GM18505 (cell line): ENCODE measurements around the gene TOP2A.

Source experiments
- ATAC-seq: cut with Tn5 transposase; IDR thresholded peaks from one replicate; pipeline ENCODE4 v1.9.1; 2021; ENCODE audit not compliant: unreplicated experiment
- POLR2A ChIP-seq: IDR thresholded peaks from 4 replicates; pipeline ENCODE4 v1.6.1; 2011; ENCODE audit warnings: borderline replicate concordance; ENCODE audit not compliant: insufficient read depth, insufficient read length; ENCODE audit errors: extremely low read depth

The TOP2A gene, protein sequence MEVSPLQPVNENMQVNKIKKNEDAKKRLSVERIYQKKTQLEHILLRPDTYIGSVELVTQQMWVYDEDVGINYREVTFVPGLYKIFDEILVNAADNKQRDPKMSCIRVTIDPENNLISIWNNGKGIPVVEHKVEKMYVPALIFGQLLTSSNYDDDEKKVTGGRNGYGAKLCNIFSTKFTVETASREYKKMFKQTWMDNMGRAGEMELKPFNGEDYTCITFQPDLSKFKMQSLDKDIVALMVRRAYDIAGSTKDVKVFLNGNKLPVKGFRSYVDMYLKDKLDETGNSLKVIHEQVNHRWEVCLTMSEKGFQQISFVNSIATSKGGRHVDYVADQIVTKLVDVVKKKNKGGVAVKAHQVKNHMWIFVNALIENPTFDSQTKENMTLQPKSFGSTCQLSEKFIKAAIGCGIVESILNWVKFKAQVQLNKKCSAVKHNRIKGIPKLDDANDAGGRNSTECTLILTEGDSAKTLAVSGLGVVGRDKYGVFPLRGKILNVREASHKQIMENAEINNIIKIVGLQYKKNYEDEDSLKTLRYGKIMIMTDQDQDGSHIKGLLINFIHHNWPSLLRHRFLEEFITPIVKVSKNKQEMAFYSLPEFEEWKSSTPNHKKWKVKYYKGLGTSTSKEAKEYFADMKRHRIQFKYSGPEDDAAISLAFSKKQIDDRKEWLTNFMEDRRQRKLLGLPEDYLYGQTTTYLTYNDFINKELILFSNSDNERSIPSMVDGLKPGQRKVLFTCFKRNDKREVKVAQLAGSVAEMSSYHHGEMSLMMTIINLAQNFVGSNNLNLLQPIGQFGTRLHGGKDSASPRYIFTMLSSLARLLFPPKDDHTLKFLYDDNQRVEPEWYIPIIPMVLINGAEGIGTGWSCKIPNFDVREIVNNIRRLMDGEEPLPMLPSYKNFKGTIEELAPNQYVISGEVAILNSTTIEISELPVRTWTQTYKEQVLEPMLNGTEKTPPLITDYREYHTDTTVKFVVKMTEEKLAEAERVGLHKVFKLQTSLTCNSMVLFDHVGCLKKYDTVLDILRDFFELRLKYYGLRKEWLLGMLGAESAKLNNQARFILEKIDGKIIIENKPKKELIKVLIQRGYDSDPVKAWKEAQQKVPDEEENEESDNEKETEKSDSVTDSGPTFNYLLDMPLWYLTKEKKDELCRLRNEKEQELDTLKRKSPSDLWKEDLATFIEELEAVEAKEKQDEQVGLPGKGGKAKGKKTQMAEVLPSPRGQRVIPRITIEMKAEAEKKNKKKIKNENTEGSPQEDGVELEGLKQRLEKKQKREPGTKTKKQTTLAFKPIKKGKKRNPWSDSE (N-terminal part only)

GRCh38 chr17:40417609-40418427 lies at the start of gene TOP2A:
TOP2A (minus strand) TSS chr17:40417896; CDS start chr17:40417791, 105 bp downstream.
- TF ChIP-seq POLR2A = peak; percentile 72

GRCh38 chr17:40467281-40467867 lies 49.7 kb upstream of the TOP2A start:
- TF ChIP-seq POLR2A = no peak
- ATAC-seq = no peak

More at GRCh38 chr17:40417609-40418427, at the start of gene TOP2A:
- ATAC-seq = peak; percentile 84

DNA sequence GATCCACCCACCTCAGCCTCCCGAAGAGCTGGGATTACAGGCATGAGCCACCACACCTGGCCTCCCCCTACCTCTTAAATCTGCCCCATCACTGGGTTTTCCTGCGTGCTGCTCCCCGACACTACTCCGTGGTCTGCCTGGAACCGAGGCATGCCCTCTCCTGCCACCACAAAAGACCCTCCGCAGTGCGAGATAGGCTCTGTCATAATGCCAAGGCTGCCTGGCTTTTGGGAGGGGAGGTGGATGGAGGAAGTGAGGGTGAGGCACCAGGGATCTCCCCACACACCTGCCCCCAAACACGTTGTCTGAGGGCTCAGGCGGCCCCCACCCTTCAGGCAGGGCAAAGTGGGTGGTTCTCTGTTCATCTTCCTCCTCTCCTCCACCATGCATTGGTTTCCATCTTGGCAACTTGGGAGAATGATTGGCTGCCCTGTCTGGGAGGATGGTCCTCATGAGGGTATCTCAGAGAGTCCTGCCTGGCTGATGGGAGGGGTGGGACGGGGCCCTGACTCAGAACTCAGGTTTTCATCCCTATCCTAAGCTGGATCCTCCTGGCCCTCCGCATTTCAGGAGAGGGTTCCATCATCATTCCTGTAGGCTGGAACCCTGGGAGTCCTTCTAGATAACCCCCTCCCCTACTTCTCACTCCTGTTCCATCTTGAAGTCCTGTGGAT lies 48.7 kb upstream of the TOP2A start:
- TF ChIP-seq POLR2A = no peak
- no peak for ATAC-seq

GRCh38 chr17:40464392-40464855 lies 46.7 kb upstream of the TOP2A start:
- TF ChIP-seq POLR2A = no peak
- ATAC-seq = no peak

- no peak for ATAC-seq
- no peak for TF ChIP-seq POLR2A
Observed at GRCh38 chr17:40463122-40463550, 45.4 kb upstream of the TOP2A start.

DNA sequence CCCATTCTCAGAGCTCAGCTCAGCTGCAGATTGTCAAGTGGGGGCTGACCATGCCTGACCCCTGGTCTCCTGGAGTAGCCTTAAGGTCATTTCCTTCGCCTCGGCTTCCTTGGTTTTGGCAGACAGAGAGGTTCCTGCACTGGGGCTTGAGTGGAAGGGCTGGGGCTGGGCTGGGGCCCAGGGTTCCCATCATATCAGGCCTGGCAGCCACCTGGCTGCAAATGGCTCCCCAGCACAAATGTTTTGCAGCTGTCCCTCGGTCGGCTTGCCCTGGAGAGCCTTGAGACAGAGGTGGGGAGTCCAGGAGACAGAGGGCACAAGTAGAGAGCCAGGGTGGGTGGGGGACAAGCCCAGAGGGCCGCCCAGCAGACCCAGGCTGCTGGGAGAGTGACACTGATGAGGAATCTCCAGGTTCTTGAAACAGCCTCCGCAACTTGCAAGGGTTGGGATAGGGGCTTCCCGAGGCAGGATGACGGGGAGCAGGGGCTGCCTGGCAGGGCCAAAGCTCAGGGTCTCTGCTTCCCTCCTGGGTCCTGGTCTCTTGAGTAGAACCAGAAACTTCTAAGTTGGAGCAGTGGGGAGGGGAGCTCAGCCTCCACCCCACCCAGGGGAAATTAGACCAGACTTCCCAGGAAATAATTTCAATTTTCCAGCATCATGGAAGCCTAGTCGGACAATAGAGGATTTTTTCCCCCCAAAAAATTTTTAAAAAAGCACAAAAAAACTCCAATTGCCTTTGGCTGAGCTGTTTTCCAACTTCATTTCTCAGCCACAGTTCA lies 44.8 kb upstream of the TOP2A start:
- no peak for ATAC-seq
- no peak for TF ChIP-seq POLR2A

DNA sequence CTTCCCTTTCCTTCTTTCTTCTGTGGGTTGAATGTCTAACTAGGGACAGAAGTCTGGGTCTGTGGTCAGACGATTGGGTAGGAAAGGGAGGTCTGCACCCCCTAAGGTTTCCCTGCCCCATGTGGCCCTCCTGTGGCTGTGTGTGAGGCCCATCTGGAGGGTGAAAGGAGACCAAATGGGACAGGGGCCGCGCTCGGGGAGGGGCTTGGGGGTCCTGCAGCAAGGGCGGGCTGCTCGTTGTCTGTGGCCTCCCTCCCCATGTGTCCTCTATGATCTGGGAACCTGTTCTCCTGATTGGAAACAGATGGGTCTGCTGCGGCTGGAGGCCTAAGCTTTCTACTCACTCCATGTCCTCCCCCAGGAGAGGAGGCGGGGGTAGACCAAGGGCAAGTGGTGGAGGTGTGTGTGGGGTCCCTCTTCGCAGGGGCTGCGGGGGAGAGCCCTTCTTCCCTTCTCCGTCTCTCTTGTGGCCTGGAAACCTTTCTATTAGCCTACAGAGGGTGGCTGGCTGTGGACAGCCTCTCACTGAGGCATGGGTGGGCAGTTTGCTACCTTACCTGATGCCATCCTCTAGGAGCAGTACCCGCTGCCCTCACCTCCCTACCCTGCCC lies 44.1 kb upstream of the TOP2A start:
- ATAC-seq = no peak
- TF ChIP-seq POLR2A = no peak

- no peak for ATAC-seq
- no peak for TF ChIP-seq POLR2A
Observed at GRCh38 chr17:40460968-40461731, 43.5 kb upstream of the TOP2A start.

- no peak for TF ChIP-seq POLR2A
- ATAC-seq = no peak
Observed at GRCh38 chr17:40460604-40460967, 42.9 kb upstream of the TOP2A start.

DNA sequence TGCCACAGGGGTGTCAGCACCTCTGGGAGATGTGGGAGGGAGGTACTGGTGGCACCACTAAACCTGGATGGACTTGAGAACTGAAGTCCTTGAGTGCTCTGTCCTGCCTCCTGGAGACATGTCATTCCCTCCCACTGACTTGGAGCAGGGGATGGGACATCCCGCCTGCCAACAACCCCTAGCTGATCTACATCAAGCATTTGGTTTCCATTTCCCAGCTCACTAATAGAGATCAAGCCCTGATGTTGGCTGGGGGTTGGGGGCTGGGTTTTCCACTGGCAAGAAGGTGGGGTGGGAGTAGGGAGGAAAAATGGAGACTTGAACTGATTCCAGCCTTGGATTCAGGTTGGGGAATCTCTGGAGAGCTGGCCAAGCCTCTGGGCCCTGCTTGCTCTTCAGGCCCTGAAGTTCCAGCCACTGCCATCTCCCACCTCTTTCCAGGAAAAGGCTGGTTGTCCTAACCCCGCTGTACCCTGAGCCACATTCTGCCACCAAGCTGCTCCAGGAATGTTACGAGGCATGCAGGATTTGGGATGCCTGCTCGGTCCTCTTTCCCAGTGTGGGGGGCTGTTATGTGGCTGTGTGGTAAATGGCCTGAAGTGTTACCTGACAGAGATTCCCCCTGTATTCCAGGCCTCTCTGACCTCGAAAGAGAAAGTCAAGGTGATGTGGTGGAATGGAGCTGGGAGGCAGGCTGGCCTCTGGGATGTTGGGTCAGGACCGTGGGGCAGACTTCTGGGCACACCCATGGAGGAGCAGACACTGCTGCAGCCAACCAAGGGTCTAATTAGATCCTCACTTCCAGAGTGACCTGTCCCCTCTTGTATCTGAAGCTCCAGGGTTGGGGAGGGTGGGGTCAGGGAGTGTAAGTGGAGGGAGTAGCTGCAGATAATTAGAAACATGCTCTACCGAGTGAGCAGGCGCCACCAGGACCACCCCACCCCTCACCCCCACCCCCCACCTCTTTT lies 42.2 kb upstream of the TOP2A start:
- TF ChIP-seq POLR2A = no peak
- no peak for ATAC-seq
